HG03025 (cell line): ENCODE results near the gene NDUFA12.

Experiments used
- ATAC-seq: cut with Tn5 transposase; IDR thresholded peaks from one replicate; pipeline ENCODE4 v1.9.1; 2021; ENCODE audit warnings: mild to moderate bottlenecking, moderate library complexity; ENCODE audit not compliant: unreplicated experiment, low FRiP score

NDUFA12 gene

GRCh38 chr12:94982456-94982855, 21.0 kb downstream of the NDUFA12 start:
- ATAC-seq, result no peak

GRCh38 chr12:94980577-94980976, 22.9 kb downstream of the NDUFA12 start:
- no peak for ATAC-seq

- no peak for ATAC-seq
These were observed 23.6 kb downstream of the NDUFA12 start for GRCh38 chr12:94979941-94980340.

DNA sequence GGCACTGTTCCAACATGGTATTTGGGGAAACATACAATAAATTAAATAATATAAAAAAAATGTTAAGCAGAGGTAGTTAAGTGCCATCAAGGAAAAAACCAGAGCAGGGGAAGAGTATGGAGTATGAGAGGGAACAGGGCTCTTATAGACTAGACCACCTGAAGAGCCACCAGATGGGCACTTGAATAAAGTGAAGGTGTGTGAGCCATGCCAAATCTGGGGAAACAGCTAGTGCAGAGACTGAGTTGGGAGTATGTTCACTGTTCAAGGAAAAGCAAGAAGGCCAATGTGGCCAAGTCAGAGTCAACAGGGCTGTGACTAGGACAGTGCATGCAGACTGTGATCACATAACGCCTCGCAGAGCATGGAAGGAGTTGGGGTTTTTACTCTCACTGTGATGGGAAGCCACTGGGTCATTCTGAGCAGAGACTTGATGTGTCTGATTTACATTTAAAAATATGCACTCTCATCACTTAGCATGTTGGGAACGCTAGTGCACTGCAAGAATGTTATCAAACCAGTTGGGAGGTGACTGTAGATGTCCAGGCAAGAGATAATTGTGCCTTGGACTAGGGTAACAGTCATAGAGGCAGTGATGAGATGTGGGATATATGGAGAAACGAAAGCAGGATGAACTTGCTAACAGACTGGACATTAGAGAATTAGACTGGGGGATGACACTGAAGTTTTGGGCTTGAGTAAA, 25.6 kb downstream of the NDUFA12 start:
- no peak for ATAC-seq

DNA sequence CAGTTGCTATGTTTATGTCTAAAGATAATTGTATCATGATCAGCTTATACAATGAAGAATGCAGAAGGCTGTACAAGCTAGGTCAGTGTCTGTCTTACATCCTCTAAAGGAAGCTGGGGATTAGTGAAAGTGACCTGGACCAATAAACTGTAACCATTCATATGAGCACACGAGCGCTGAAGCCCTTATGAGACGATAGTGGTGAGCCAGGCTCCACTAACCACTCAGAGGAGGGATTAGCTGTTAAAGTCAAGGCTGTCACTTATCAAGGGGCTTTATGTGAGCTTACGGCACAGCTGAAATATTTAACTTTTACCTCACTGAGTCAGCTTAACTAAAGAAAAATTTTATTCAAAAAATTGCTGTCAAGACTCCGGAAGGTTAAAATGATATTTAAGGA, 30.3 kb downstream of the NDUFA12 start:
- ATAC-seq, result no peak

- no peak for ATAC-seq
These were observed 30.7 kb downstream of the NDUFA12 start for GRCh38 chr12:94972795-94973194.

- no peak for ATAC-seq
These were observed 31.6 kb downstream of the NDUFA12 start for GRCh38 chr12:94971923-94972322.

DNA sequence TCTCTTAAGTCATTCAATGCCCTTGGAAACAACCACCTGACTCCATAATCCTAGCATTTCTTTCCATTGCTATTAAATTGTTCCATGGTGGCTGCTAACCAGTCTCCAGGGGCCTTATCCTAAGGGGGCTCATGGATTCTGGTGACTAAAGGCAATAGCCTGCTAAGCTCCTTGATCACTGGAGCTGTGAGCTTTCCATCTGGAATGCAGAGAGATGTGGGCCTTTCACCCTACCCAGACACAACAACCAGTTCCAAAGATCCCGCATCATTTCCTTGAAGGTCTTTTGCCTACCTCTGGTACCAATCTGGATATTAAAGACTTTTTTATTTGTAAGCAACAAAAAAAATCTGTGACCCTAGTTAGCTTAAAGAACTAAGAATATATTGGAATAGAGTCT, 32.9 kb downstream of the NDUFA12 start:
- ATAC-seq, result no peak

GRCh38 chr12:94969424-94969823, 34.1 kb downstream of the NDUFA12 start:
- ATAC-seq, result no peak

DNA sequence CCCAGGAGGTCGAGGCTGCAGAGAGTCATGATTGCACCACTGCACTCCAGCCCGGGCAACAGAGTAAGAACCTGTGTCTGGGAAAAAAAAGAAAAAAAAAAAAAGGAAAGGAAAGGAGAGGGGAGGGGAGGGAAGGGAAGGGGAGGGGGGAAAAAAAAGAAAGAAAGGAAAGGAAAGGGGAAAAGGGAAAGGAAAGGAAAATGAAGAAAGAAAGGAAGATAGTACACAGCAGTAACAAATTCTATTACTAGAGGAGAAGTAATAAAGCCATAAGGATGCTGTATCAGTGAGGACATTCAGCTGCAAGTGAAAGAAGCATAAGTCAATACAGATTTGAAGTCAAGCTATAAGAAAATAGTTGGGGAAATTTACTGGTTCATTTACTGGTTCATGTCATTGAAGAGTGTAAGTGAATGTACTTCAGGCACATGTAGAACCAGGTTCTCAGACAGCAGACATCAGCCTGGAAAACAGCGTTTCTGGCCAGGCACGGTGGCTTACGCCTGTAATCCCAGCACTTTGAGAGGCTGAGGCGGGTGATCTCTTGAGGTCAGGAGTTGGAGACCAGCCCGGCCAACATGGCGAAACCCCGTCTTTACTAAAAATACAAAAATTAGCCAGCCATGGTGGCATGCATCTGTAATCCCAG, 37.4 kb downstream of the NDUFA12 start:
- no peak for ATAC-seq

DNA sequence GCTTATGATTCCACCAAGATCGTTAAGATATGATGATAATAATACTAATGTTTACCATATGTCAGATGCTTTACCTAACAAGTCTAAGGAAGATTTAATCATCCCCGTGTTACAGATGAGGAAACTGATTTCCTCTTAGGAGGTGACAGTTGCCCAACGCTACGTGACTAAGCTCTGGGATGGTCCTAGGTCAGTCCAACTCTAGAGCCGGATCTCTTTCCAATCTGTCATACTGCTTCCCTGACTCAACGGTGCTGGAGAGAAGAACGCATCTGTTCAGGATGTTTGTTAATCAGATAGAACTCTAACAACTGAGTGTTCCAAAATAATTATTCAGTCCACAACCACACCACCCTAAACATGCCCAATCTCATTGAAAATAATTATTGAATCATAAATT, 39.8 kb downstream of the NDUFA12 start:
- no peak for ATAC-seq

- ATAC-seq, result no peak
These were observed 40.8 kb downstream of the NDUFA12 start for GRCh38 chr12:94962670-94963069.

DNA sequence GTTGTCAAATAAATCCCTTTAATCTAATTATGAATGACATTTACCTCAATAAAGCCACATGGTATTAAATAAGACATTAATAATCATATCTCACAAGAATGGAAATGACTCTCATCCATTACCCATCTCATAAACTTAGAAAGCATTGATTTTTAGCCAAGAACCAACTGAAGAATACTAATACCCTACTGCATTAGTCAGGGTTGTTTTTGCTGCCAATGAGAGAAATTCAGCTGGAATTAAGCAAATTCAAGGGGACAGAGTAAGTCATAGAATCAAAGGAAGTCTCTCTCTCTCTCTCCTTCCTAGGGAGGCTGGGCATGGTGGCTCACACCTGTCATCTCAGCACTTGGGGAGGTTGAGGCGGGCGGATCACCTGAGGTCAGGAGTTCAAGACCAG, 41.6 kb downstream of the NDUFA12 start:
- no peak for ATAC-seq

DNA sequence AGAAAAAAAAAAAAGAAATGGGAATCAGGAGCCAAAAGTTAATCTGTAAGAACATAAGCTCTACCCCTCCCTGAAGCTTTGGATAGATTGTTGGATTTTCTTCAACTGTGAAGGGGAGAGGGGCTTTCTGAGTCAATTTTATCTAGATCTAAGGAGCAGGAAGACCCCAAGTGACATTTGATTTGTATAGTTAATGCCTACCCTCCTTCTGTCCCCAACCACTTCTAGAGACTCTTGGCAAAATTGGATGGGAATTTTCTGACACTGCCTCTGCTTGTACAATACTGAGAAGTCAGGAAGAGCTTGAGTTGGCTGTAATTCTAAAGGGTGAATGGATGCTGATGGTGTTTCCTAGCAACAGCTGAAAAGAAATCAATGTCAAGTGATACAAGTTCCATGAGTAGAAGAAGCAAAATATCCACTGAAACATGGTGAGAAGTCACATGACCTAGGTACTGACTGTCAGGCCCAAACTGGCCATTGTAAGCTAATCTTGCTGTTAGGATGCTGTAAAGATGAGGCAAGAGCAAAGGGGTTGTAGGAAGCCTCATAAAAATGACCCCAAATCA, 42.2 kb downstream of the NDUFA12 start:
- no peak for ATAC-seq

DNA sequence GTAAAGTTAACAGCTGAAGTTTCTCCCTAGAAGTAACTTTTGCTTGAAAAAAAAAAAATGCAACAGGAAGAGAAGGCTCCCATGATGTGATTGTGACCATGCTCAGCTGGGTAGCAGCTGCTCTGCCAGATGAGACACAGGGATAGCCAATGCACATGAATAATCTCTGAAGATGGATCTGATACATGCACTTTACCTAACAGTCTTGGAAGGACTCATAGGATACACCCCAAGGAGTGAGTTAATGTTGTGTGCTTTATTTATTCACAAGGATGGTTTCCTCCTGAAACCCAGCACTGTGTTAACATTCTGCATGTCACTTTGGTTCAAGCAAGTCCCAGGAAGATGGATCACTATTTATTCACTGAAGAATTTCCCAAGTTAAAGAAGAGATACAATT, 46.5 kb downstream of the NDUFA12 start:
- ATAC-seq, result no peak

GRCh38 chr12:94954948-94955592, 48.4 kb downstream of the NDUFA12 start:
- no peak for ATAC-seq

DNA sequence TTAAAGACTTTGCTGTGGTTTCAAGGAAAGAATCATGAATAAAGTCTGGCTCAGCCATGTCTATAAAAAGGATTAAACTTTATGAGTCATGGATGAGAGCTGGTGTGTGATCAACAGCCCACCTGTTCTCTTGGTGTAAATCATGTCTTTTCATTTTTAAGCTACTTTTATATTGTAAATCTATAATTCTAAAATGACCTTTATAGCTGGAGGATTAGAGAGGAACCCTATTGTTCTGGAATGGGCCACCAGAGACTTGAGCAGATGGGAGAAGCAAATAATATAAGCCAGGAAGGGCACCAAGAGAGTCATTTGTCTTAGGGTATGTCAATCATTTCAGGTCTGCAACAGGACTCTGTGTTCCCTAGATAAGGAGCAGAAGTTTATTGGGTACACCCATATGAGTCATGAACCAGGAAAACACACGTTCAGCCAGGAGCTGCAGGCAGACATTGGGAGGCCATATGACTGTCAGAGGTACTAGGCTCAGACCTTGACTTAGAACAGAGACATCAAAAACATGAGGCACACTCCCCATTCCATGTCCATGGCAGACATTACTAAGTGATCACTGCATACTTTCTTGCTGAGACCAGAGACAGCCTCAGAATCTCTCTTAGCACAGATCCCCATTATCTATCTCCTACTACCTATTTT, 49.3 kb downstream of the NDUFA12 start:
- ATAC-seq, result no peak

DNA sequence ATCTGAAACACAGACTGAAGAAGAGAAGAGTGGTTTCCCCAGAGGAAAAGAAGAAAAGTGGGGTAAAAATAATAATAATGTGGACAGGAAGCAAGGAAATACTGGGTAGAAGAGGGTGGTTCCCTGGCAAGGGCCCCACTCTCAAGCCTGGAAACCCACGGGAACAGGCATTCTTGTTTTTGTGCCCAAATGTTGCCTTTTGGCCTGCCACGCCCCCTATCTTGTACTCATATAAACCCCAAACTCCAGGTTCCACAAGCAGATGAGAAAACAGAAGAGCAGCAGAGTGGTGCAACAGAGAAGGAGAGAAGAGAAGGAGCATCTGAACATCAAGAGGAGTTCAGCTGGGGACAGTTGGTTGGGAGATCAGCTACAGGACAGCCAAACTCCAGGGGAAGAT, 51.2 kb downstream of the NDUFA12 start:
- no peak for ATAC-seq

DNA sequence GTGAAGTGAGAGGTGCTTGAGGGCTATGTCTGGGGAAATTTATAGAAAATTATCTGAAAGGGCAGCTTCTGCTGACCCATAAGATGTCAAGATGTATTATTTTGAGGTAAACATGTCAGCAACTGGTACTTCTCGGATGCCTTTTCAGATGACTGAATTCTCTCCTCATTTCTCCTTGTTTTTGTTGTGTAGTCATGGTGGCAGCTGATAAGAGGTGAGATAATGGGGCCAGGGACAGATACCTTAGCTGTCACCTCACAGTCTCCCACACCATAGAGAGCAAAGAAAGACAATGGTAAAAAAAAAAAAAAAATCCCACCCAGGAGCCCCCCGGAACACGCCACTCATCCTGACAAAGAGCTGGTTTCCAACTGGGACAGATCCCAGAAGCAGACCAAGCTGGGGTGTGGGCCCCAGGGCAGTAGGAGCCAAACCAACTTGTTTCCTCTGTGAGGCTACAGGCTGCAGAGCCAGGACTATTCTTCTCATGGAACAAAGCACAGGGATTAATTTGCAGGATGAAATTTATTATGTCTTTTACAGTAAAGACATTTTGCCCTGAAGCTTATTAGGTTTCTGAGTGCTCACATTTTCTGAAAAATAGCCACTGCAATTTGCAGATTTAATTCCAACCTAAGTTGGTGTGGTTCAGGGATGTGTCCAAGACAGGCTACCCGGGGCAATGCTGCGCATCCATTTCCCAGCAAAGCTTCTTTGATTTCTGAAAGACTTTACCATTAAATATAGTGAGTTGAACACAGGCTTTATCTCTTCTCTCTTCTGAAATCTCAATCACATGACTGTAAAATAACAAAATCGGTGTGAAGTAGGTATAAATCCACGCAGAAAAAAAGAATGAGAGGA, 52.2 kb downstream of the NDUFA12 start:
- ATAC-seq, result no peak

- ATAC-seq, result no peak
These were observed 55.2 kb downstream of the NDUFA12 start for GRCh38 chr12:94948232-94948810.
